Right kidney (tissue), 9 donors: ENCODE results near the gene MOCS3.

Experiments used
- DNase-seq: peaks from one replicate; pipeline ENCODE4 v3.0.0-alpha.2; 2016
- long read RNA-seq, 8 donors: transcript quantifications; one replicate each; lab custom pipeline, GENCODE V29; 2026

Gene MOCS3, protein sequence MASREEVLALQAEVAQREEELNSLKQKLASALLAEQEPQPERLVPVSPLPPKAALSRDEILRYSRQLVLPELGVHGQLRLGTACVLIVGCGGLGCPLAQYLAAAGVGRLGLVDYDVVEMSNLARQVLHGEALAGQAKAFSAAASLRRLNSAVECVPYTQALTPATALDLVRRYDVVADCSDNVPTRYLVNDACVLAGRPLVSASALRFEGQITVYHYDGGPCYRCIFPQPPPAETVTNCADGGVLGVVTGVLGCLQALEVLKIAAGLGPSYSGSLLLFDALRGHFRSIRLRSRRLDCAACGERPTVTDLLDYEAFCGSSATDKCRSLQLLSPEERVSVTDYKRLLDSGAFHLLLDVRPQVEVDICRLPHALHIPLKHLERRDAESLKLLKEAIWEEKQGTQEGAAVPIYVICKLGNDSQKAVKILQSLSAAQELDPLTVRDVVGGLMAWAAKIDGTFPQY
- long read RNA-seq, donor 1, full-length matches to known transcripts = 12 of 12 reads
- long read RNA-seq, donor 1, partial matches to known transcripts = 0 of 12 reads
- long read RNA-seq, donor 1, other reads (novel, unspliced or antisense) = 0 of 12 reads
- long read RNA-seq, donor 2, full-length matches to known transcripts = 7 of 7 reads
- long read RNA-seq, donor 2, partial matches to known transcripts = 0 of 7 reads
- long read RNA-seq, donor 2, other reads (novel, unspliced or antisense) = 0 of 7 reads
- long read RNA-seq, donor 3, full-length matches to known transcripts = 9 of 9 reads
- long read RNA-seq, donor 3, partial matches to known transcripts = 0 of 9 reads
- long read RNA-seq, donor 3, other reads (novel, unspliced or antisense) = 0 of 9 reads
- long read RNA-seq, donor 4, full-length matches to known transcripts = 18 of 18 reads
- long read RNA-seq, donor 4, partial matches to known transcripts = 0 of 18 reads
- long read RNA-seq, donor 4, other reads (novel, unspliced or antisense) = 0 of 18 reads
- long read RNA-seq, donor 5, full-length matches to known transcripts = 19 of 19 reads
- long read RNA-seq, donor 5, partial matches to known transcripts = 0 of 19 reads
- long read RNA-seq, donor 5, other reads (novel, unspliced or antisense) = 0 of 19 reads
- long read RNA-seq, donor 6, full-length matches to known transcripts = 18 of 18 reads
- long read RNA-seq, donor 6, partial matches to known transcripts = 0 of 18 reads
- long read RNA-seq, donor 6, other reads (novel, unspliced or antisense) = 0 of 18 reads
- long read RNA-seq, donor 7, full-length matches to known transcripts = 24 of 24 reads
- long read RNA-seq, donor 7, partial matches to known transcripts = 0 of 24 reads
- long read RNA-seq, donor 7, other reads (novel, unspliced or antisense) = 0 of 24 reads
- long read RNA-seq, donor 8, full-length matches to known transcripts = 12 of 12 reads
- long read RNA-seq, donor 8, partial matches to known transcripts = 0 of 12 reads
- long read RNA-seq, donor 8, other reads (novel, unspliced or antisense) = 0 of 12 reads

DNA sequence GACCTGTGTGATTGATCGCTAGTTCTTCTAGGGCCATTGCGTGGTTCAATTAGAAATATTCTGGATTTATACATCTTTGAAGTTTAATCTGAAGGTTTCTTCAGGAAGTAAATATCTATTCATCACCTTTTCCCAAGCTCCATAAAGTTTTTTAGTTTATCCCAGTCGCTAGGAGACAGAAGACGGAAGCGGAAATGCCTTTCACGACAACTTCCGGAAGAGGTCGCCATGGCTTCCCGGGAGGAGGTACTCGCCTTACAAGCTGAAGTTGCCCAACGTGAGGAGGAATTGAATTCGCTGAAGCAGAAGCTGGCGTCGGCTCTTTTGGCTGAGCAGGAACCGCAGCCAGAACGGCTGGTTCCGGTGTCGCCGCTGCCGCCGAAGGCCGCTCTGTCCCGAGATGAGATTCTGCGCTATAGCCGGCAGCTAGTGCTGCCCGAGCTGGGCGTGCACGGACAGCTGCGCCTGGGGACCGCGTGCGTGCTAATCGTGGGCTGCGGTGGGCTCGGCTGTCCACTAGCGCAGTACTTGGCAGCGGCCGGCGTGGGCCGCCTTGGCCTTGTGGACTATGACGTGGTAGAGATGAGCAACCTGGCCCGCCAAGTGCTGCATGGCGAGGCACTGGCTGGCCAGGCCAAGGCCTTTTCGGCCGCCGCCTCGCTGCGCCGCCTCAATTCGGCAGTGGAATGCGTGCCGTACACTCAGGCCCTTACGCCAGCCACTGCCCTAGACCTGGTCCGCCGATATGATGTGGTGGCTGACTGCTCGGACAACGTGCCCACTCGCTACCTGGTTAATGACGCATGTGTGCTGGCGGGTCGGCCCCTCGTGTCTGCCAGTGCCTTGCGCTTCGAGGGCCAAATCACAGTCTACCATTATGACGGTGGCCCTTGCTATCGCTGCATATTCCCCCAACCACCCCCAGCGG is at the start of gene MOCS3:
Gene MOCS3 (plus strand): TSS at position 204 of the 928 bp plus-strand sequence. CDS start 25 bp downstream, at position 229.
- peak; percentile 96 for DNase-seq

DNA sequence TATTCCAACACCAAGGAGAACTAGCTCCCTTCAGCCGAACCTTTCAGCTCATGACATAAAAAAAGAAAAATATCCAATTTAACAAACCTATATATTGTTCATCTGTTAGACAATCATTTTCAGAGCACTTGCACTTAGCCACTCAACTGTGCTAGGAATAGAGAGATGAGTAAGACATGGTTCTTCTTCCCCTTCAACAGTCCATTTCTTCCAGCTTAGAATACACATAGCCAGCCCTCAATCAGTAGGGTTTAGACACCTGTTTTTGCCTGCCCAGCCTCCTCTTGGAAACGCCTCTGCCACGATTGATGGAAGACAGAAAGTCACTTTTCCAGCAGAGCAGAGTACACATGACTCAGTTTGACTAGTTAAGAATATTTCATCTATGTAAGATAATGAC is 49.2 kb upstream of the MOCS3 start:
- no peak for DNase-seq

DNA sequence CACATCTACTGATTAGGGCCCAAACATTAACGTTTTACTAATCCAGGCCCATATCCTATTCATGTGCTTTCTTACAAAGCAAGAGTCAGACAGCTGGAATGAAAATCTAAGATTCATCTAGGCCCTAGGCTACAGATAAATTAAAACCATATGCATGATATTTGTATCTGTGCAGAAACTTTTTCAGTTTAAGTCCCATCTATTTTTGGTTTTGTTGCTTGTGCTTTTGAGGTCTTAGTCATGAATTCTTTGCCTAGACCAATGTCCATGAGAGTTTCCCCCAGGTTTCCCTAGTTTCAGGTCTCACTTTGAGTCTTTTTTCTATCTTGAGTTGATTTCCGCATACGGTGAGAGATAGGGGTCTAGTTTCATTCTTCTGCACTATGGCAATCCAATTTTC is 47.6 kb upstream of the MOCS3 start:
- DNase-seq = no peak

- no peak for DNase-seq
Observed at GRCh38 chr20:50911716-50912115, 46.9 kb upstream of the MOCS3 start.

GRCh38 chr20:50913690-50914375 is 44.8 kb upstream of the MOCS3 start:
- DNase-seq = no peak

DNA sequence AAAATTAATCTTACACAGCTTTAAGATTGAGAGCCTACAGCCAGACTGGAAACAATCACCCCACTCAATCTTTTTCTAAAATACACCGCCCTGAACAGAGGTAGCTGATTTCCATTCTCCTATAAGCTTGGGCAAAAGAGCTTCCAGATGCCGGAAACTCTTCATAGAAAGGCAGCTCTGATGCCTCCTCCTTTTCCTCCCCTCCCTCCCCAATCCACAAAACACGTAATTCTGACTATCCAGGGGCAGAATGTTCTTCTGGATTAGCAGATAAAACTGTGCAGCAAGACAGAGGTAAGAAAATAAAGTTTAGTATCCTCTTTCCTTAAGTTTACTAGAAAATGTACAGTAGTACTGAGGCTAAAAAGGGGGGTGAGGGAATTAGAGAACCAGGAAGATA is 43.2 kb upstream of the MOCS3 start:
- no peak for DNase-seq

DNA sequence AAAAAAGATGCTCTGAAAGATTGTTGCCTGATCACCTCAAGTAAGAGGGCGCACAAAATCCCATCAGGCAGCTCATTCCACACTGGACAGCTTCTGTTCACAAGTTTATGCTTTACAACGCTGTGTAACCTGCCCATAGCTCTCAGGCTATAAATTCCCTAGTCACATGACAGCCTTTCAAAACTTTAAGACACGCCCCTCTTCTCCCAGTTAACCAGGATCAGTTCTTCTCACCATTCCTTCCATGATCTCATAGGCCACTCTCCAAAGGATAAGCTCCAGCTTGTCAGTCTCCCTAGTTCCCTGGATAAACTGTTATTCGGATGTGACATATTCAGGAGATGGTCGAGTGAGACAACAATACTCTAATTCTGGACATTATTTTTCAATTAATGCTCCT is 42.4 kb upstream of the MOCS3 start:
- DNase-seq = no peak

DNA sequence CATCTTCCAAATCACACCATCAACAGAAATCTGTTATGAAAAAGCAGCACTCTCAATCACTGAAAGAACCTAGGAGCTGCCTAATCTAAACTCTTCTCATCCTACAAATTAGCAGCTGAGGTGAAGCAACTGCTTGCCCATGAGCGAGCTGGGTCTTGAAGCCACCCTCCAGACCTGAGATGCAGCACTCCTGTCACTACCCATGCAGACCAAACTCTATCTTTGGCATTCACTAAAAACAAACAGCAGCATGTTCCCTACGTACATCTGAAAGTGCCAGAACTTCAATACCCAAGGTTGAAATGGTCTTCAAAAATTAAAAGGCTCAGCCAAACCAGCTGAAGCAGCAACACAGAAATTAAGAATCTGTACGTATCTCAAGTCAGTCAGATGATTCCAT is 41.7 kb upstream of the MOCS3 start:
- no peak for DNase-seq

DNA sequence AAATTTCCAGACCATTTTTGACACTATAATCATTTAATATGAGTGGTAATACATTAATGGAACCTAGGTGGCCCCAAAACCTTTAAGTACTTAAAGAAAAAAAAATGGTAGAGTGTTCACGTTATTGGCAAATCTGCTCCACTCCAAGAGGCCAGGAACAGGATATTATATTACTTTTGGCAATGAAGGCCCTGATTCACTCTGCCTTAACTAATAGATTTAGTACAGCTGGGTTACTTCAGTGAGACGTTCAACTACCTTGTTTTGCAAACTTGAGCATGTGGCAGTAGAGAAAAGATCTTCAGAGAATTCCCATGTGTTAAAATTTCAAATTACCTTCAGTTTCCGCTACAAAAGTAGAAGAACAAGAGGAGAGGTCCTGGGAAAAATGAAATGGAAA is 40.2 kb upstream of the MOCS3 start:
- no peak for DNase-seq

GRCh38 chr20:50919567-50919966 is 39.1 kb upstream of the MOCS3 start:
- DNase-seq = no peak

- DNase-seq = no peak
Observed at GRCh38 chr20:50920997-50921396, 37.6 kb upstream of the MOCS3 start.

DNA sequence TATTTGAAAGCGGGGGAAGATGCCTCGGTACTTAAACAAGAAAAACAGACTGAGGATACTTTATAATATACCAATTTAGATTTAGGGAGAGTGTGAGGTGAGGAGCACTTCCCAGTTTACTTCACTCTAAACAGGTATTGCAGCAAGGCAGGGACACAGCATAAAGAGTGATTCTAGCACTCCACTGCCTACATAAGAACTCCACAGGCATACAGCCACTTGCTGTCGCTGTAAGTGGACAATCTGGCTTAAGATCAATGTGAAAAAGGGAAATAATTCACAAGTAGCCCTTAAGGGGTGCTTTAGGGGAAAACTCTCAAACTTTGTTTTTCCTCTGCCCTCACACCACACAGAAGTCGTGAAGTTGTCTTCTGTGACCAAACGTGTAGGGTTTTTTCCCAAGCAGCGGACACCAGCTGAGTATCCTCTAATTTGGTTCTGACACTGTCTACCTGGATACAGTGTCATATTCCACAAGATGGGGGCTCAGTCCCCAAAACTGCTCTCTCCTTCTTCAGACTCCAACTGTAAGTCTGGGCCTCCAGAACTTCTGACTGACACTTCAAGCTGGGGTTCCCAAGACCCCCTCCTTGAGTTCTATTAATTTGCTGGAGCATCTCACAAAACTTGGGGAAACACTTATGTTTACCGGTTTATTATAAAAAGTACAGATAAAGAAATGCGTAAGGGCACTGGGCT is 36.7 kb upstream of the MOCS3 start:
- DNase-seq = no peak

DNA sequence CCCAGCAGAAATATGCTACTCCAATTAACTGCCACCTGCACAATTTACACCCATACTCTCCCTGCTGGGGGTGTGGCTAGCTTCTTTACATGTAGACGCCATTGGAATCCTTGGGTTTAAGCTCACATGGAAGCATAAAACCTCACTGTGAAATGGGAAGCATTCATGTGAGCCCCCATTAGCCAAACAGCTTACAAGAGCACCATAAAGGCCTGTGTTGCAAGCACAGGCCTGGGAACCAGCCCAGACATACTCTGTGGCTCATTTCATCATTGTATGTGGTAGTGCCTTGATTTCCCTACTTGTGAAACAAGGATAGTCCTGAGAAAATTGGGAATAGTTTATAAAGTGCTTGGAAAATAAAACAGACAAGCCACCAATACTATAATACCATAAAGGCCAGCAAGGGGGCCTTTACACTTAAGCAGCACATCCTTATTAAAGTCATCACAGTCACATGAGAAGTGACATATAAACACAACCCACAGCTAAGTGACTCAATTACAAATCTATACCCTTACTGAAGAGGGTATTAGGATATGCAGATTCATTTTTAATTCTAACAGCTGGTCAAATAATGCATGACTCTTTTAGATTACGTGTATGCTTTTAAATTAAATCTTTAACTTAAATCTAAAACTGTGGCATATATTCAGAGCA is 34.2 kb upstream of the MOCS3 start:
- no peak for DNase-seq

GRCh38 chr20:50926530-50926929 is 32.1 kb upstream of the MOCS3 start:
- DNase-seq = no peak

DNA sequence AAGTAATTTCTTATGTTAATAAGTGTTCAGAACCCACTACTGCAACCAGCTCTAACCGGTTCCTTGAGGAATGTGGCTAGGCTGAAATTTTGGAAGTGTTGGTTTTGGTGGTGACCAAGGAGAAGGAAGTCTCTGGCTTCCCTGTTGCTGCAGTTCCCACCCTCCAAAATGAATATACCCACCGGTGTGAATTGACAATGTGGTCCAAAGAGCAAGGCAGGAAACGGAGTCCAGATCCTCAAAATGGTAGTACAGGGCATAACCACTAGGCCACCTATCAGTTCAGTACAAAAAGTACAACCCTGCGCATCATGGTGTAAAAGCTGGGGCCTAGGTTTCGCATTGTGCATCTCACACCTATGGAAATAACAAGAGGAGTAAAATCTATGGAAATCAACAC is 30.1 kb upstream of the MOCS3 start:
- DNase-seq = no peak

DNA sequence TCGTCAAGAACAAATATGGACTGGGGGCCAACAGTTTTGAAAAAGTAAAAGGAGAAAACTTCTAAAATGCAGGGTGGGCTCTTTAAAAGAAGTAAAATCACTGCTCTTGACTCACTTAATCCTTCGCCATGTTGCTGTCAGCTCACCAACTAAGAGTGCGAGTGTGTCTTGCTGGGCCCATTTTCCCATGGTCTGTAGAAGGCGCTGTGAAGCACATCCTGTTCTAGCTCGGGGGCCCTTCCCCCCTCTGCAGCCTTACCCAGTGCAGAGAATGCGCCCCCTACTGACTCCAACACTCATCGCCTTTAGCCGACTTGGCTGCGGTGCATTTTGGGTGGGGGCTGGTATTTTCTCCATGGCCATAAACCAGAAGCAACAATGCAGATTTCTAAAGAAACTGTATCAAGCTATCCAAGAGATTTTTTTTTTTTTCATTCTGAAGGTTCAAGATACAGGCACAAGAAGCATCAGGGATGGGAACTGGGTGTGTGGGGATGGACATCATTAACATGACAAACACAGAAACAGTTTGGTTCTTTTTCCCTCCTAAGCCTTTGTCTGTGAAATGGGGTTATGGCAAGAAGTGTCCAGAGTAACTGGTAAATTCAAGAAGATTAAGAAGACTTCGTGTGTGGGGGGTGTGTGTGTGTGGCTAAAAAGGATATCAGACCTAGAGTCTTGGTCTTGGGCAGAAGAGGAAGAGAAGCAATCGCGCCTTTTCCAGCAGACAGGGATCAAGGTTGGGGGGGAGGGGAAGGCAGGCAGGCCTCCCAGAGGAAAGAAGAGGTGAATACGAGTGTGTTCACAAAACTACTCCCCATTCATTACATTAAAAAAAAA is 29.1 kb upstream of the MOCS3 start:
- DNase-seq = peak; percentile 75

- peak; percentile 60 for DNase-seq
Observed at GRCh38 chr20:50930139-50930975, 28.3 kb upstream of the MOCS3 start.
